Measurements from ENCODE around the gene PHLDA1. TPM values are rescaled to one million over a fixed set of nuclear protein-coding genes. Genes with fewer than 3 reads are reported as not detected.

The PHLDA1 gene
- total RNA-seq, 2 donors from 2014 or later = 8.8 to 11.8 TPM

GRCh38 chr12:76030341-76031080 is 1.1 kb downstream of the PHLDA1 start:
- no peaks in the 10 kb centered on the region for H3K27me3 ChIP-seq (replicated peaks; ENCODE audit: insufficient read depth)
- H3K4me3 ChIP-seq = peak overlapping the region; percentile 47 to 69
- H3K27ac ChIP-seq = peak overlapping the region; percentile 85 to 92
- no peaks in the 10 kb centered on the region for H3K4me1 ChIP-seq (replicated peaks)
- H3K36me3 ChIP-seq = no peaks in the 10 kb centered on the region
- intact Hi-C loops (cut with DNase I) = loop anchor here (2.0 to 10.0 kb wide), 5 partner anchors 208 to 524 kb away; partner anchors contain the start of genes BBS10 and OSBPL8
- no peak for TF ChIP-seq CTCF (IDR thresholded peaks at IDR 0.05)
- TF ChIP-seq POLR2AphosphoS5 (IDR thresholded peaks at IDR 0.05) = no peak
- no peak for TF ChIP-seq POLR2A (IDR thresholded peaks at IDR 0.05)
- peak; percentile 23 for DNase-seq (ENCODE audit: low spot score)
- H3K9me3 ChIP-seq = no peaks in the 10 kb centered on the region
- WGBS = under 1% methylated on average over 37 of the region's 40 CpGs

- Histone ChIP-seq H3K4me1 (replicated peaks) (no peaks in the 10 kb centered on the region), H3K36me3 (no peaks in the 10 kb centered on the region), H3K4me3 (peak overlapping the region; percentile 47 to 69), H3K27me3 (replicated peaks; ENCODE audit: insufficient read depth) (no peaks in the 10 kb centered on the region), H3K27ac (peak overlapping the region; percentile 85 to 92), H3K9me3 (no peaks in the 10 kb centered on the region)
- DNase-seq (ENCODE audit: low spot score) = no peak
- WGBS = under 1% methylated on average over 22 of the region's 22 CpGs
- no peak for TF ChIP-seq POLR2AphosphoS5 (IDR thresholded peaks at IDR 0.05)
- TF ChIP-seq POLR2A (IDR thresholded peaks at IDR 0.05) = peak; percentile 18
- intact Hi-C loops (cut with DNase I) = loop anchor here (2.0 to 10.0 kb wide), 5 partner anchors 208 to 525 kb away; partner anchors contain the start of genes BBS10 and OSBPL8
Observed at GRCh38 chr12:76029982-76030340, 1.6 kb downstream of the PHLDA1 start.

- H3K4me1 ChIP-seq (replicated peaks) = no peaks in the 10 kb centered on the region
- no peaks in the 10 kb centered on the region for H3K9me3 ChIP-seq
- 37% methylated on average over 3 of the region's 3 CpGs for WGBS
- H3K36me3 ChIP-seq = no peaks in the 10 kb centered on the region
- DNase-seq (ENCODE audit: low spot score) = no peak
- TF ChIP-seq CTCF (IDR thresholded peaks at IDR 0.05) (no peak), POLR2A (IDR thresholded peaks at IDR 0.05) (no peak), POLR2AphosphoS5 (IDR thresholded peaks at IDR 0.05) (no peak)
- H3K27me3 ChIP-seq (replicated peaks; ENCODE audit: insufficient read depth) = no peaks in the 10 kb centered on the region
- H3K27ac ChIP-seq = peak overlapping the region in 1 of 2 donors; percentile 92
- peak overlapping the region in 1 of 2 donors; percentile 15 for H3K4me3 ChIP-seq
- intact Hi-C loops (cut with DNase I) = no loop called here
Observed at GRCh38 chr12:76028571-76029277, 2.9 kb downstream of the PHLDA1 start.

- no peaks in the 10 kb centered on the region for H3K27me3 ChIP-seq (replicated peaks; ENCODE audit: insufficient read depth)
Observed at GRCh38 chr12:76026643-76027063, 4.9 kb downstream of the PHLDA1 start.

More at GRCh38 chr12:76026643-76027063, 4.9 kb downstream of the PHLDA1 start:
- TF ChIP-seq CTCF (IDR thresholded peaks at IDR 0.05) (no peak), POLR2A (IDR thresholded peaks at IDR 0.05) (no peak), POLR2AphosphoS5 (IDR thresholded peaks at IDR 0.05) (peak; percentile 16)
- no peak for DNase-seq (ENCODE audit: low spot score)
- intact Hi-C loops (cut with DNase I) = no loop called here
- Histone ChIP-seq H3K9me3 (no peaks in the 10 kb centered on the region), H3K4me1 (replicated peaks) (no peaks in the 10 kb centered on the region), H3K27ac (no peak overlapping the region), H3K4me3 (no peak overlapping the region), H3K36me3 (no peaks in the 10 kb centered on the region)
- 60% methylated on average over 1 of the region's 1 CpG for WGBS

All from prostate gland (tissue), 2 donors.